ENCODE measurements around the gene CARS1.

The CARS1 gene

GRCh38 chr11:3037040-3037944 lies 19.9 kb downstream of the CARS1 start:
- peak; percentile 19 for DNase-seq (ENCODE audit: low spot score)

DNA sequence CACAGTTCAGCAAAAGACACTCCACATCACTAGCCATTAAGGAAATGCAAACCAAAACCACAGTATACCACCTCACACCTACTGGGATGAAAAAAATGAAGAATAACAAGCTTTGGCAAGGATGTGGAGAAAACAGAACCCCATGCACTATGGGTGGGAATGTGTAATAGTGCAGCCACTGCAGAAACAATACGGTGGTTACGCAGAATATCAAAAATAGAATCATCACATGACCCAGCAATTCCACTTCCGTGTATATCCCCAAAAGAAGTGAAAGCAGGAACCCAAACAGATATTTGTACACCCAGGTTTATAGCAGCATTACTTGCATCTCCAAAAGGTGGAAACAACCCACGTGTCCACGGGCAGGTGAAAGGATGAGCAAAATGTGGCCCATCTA lies 20.8 kb downstream of the CARS1 start:
- no peak for DNase-seq (ENCODE audit: low spot score)

DNA sequence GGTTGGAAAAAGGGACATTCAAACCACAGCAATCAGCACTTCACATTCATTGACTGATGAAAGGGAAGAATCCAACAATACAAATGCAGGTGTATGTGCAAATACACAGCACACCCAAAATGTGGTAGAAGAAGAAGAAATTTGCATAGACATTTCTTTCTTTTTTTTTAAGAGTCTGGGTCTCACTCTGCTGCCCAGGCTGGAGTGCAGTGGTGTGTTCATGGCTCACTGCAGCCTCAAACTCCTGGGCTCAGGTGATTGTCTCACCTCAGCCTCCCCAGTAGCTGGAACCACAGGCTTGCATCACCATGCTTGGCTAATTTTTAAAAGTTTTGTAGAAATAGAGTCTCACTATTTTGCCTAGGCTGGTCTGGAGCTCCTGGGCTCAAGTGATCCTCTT lies 21.9 kb downstream of the CARS1 start:
- DNase-seq (ENCODE audit: low spot score) = no peak

DNA sequence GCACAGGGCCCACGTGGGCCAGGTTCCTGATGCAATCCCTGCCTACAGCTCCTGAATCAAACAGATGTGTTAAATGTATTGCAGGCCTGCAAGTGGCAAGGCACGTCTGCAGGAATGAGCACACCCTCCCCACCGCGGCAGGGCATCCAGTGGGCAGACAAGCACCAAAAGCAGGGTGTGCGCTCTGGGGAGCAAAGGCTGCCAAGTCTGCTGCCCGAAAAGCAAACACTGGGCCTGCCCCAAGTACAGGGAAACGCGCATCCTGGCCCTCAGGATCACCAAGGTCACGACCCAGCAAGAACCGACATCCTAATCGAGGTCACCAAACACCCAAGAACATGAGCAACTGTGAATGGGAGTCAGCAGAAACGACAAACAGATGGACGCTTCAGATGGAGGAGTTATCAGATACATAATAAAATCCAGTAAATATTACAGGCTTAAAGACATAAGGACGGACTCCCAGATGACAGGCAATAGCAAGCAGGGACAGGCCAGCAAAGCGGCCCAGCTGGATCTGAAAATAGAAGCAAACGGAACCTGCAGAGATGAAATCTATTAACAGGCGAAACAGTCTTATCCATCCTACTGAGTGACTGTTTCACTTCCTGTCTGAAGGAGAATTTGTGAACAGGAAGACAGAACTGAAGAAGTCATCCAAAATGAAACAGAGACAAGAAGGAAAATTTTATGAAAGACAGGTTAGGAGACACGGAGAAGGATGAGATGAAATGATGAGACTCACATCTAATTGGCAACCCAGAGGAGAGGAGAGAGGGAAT lies 26.7 kb downstream of the CARS1 start:
- DNase-seq (ENCODE audit: low spot score) = no peak

DNA sequence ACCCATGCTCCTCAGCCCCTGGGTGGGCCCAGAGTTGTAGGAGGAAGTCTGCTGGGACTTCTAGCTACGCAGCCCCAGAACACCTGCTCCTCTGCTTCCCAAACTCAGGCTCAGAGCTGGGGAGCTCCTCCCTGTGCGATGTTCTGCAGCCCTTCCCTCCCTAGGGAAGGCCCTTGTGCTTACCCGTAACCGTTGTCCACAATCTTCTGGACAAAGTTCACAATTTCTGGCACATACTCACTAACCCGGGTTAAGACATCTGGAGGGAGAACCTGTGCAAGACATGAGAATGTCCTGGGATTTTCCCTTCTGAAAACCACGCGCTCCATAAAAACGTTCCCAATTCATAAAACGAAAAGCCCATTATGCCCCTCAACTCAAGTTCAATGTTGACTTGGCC lies 28.4 kb downstream of the CARS1 start:
- DNase-seq (ENCODE audit: low spot score) = no peak

GRCh38 chr11:3026803-3027202 lies 30.4 kb downstream of the CARS1 start:
- DNase-seq (ENCODE audit: low spot score) = no peak

DNA sequence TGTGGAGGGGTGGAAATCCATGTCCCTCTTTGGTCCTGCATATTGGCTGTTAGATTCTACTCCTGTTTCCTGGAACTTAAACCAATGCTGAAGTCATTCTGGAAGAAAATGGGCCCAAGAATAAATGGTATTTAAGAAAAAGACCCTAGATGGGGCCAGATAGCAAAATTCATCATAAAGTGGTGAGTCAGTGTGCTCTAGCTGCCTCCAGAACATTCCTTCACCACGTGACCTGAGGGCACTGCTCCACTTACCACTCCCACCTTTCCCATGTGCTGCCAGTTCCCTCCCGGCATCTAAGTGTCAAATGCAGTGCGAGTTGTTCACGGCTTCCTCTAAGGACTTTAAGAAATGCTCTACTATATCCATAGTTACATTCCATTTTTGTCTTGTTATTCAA lies 34.2 kb downstream of the CARS1 start:
- DNase-seq (ENCODE audit: low spot score) = no peak

- DNase-seq (ENCODE audit: low spot score) = peak; percentile 38
Observed at GRCh38 chr11:3022300-3022967, 34.8 kb downstream of the CARS1 start.

GRCh38 chr11:3021125-3021524 lies 36.1 kb downstream of the CARS1 start:
- DNase-seq (ENCODE audit: low spot score) = peak; percentile 17

DNA sequence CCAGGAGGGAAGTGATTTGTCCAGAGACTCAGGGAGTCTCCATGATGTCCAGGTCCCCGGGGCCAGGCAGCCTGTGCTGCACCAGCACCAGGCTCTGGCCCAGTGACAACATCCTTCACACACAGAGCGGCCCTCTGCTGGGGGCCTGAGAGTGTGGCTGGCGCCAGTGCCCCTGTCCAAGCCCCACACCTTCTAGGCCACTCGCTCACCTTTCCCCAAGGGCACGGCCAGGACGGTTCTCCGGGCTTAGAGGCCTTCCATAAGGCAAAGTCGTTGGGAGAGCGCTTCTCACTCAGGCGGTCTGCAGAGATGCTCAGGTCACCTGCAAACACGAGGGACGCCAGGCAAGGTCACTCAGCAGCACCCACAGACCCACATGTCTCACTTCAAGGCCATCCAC lies 37.2 kb downstream of the CARS1 start:
- no peak for DNase-seq (ENCODE audit: low spot score)

- DNase-seq (ENCODE audit: low spot score) = no peak
Observed at GRCh38 chr11:3018596-3018995, 38.6 kb downstream of the CARS1 start.

- no peak for DNase-seq (ENCODE audit: low spot score)
Observed at GRCh38 chr11:3016861-3017260, 40.4 kb downstream of the CARS1 start.

- no peak for DNase-seq (ENCODE audit: low spot score)
Observed at GRCh38 chr11:3015796-3016195, 41.4 kb downstream of the CARS1 start.

- DNase-seq (ENCODE audit: low spot score) = no peak
Observed at GRCh38 chr11:3014943-3015342, 42.3 kb downstream of the CARS1 start.

DNA sequence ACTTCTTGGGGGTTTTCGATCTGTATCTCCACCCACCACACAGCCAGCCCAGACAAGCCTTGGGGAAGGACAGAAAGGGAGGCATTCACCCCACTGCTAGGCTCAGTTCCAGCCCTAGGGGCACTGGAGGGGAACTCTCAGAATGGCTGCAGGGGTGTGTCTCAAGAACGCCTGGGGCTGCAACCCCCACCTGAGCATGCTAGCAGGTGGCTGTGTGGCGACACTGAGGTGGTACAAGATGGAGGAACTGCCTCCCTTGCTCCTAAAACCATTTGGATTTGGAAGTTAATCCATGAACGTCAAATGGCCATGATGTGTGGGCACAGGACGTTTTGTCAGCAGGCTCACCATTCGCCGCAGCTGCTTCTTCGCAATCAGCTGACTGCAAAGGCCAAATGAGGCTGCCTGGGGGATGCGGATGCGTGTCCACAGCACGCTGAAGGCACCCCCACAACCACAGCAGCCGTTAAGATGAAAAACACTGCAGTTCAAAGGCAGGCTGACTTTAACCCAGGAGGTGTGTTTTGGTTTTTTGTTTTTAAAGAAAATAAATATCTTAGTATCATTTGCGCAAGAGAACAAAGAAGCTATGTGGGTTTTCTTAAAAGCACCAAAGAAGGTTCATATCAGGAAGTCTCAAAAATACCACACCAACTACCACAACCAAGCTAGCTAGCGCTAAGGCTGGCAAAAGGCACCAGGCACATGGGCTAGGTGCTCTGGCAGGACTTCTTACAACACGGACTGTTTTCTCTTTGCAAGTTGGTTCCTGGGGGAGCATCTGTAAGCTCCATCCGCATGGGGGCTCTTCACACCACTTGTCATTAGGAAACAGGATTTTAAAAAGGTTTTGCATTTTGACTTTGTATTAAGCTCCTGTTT lies 42.9 kb downstream of the CARS1 start:
- peak; percentile 60 for DNase-seq (ENCODE audit: low spot score)

DNA sequence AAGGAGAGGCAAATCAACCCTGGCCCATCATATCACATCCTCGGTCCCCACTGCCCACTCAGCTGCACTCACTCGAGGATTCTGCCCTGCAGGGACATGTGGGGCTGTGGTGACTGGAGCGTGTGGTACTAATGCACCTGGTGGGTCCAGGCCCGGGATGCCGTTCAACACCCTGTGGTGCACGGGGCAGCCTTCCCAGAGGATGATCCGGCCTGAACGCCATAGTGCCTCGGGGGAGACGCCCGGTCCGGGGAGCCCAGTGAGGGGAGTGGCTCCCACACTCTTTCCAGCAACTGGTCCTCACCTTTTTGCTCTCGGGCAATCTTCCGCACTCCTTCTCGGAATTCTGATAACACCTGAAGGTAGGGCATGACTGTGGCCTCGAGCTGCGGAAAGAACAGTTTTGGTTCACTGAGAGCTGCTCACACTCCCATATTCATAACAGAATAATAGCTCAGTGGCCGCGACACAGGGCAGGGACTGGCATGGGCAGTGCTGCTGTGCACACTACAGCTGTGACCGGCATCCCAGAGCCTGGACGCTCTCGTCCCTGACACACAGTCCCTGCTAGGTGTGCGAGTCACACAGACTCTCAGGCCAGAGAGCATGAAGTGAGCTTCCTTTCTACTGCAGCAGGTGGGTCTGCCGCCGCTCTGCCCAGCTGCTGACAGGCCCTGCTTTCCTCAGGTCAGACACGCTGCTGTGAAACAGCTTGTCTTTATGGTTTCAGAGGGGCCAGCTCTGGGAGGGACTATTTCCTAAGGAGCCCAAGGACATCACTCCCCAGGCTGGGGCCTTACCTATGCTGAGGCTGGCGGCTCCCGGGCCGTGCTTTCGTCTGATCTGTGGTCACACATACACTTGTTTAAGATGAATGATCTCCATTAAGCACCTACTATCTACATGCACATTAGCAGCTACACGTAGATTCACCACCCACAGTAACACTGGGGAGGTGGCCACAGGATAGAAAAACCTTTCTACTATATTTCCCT lies 45.0 kb downstream of the CARS1 start:
- no peak for DNase-seq (ENCODE audit: low spot score)

- DNase-seq (ENCODE audit: low spot score) = peak; percentile 30
Observed at GRCh38 chr11:3010521-3011275, 46.5 kb downstream of the CARS1 start.

GRCh38 chr11:3010004-3010403 lies 47.2 kb downstream of the CARS1 start:
- no peak for DNase-seq (ENCODE audit: low spot score)

DNA sequence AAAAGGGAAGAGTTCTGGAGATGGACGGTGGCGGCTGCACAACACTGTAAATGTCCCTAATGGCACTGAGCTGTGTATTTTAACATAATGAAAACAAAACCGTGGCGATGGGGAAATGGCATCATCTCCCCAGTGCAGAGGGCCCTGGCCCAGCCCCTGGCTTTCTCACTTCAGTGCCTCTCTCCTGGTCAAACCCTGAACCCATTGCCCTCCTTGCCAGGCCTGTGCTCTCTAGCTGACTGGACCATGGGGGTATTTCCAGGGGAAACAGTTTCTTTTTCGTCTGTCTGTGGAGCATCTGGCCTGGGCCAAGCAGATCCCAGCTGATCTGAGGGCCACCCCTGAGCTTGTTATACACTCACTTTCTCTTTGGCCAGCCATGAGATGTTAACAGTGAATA lies 47.7 kb downstream of the CARS1 start:
- no peak for DNase-seq (ENCODE audit: low spot score)

Measured in activated CD4-positive, alpha-beta T cell treated with anti-CD3 and anti-CD28 coated beads, Interleukin-2, Interleukin-4, amounts not matched to agents 100 ng/mL and 50 ng/mL, durations not matched to agents 16 hours and 8 hours (primary cell).